Uterus (tissue), 2 donors: Measurements from ENCODE around the gene PNPLA6.

ENCODE experiments used
- CTCF ChIP-seq, 4 experiments: fragments of 200-600 bp in 2 of 4; fragments of 450-650 bp in 2 of 4; sonication (generic) in 2 of 4; IDR thresholded peaks; one replicate each; pipeline ENCODE4 v1.5.1; 2016 to 2019; ENCODE audit warnings: antibody characterized with exemption in 4 of 4, mild to moderate bottlenecking in 2 of 4, moderate library complexity in 1 of 4
- POLR2A ChIP-seq, 2 donors: fragments of 450-650 bp; IDR thresholded peaks; one replicate each; pipeline ENCODE4 v1.6.1; 2016; ENCODE audit warnings: antibody characterized with exemption in 2 of 2, mild to moderate bottlenecking in 1 of 2, moderate library complexity in 1 of 2

DNA sequence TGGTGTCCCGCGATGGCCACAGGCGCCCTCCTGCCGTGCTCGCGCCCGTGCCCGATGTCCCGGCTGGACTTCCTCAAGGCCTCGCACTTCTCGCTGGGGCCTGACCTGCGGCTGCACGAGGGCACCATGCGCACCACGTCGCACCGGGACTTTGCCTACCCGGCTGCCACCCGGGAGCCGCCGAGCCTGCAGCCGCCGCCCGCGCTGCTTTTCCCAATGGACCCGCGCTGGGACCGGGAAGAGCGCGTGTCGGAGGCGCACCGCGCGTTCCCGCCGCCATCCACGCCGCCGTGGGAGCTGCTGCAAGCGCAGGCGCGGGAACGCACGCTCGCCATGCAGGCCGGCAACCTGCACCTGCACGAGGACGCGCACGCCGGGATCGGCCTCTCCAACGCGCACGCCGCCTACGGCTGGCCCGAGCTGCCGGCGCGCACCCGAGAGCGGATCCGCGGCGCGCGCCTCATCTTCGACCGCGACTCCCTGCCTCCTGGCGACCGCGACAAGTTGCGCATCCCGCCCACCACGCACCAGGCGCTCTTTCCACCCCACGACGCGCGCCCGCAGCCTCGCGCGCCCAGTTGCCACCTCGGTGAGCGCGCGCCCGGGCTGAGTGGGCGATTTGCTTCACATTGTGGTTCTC is 34.6 kb upstream of the PNPLA6 start:
- TF ChIP-seq CTCF (IDR thresholded peaks at IDR 0.05) (no peak), POLR2A (IDR thresholded peaks at IDR 0.05) (no peak)
